ENCODE results near the gene FAM120B. TPM values are rescaled to one million over a fixed set of nuclear protein-coding genes. Genes with fewer than 3 reads are reported as not detected.

Gene FAM120B
- total RNA-seq, 4 donors from 2014 or later, result 24.6 to 40.3 (median 31.9) TPM

DNA sequence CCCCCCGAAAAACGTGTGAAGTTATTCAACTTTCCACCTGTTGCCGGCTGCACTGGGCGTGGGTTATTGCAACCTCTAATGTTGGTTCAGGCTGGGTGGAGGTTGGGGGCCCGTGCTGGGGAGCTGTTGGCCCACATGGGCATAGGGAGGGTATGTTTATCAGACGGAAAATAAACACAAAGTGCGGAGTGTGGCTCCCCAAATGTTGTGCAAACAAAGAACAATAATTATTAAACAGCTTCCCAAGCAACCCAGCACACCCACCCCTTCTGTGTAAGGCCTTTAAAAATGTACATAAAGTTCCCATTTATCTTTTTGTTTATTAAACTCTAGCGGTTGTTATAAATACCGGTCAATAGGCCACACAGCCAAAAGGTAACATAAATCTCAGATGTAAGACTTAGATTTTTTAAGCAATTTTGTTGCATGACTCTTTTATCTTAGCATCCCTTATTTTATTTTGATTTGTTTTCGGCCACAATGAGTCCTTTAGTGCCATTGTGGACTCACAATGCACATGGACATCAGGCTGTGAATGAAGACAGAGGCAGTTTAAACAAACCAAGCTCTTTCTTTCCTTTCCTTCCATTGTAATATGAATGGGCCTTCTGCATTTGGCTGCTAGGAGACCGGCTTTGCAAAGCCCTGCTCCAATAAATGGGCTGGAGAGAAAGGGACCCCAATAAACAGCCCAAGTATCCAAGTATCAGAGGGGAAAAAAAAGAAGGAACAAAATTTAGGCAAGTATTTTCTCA lies 8.8 kb upstream of the FAM120B start:
- 72 to 76% methylated on average over 5 to 6 of the region's 11 CpGs for WGBS, 2 donors (ENCODE audit: low coverage in 1 of 2)
- no peak overlapping the region for H3K4me3 ChIP-seq
- H3K27ac ChIP-seq, result no peak overlapping the region
- ATAC-seq, result no peak
- no peak for TF ChIP-seq POLR2A (IDR thresholded peaks at IDR 0.05)
- no peak for TF ChIP-seq EP300 (IDR thresholded peaks at IDR 0.05)
- TF ChIP-seq, protein P1, sequence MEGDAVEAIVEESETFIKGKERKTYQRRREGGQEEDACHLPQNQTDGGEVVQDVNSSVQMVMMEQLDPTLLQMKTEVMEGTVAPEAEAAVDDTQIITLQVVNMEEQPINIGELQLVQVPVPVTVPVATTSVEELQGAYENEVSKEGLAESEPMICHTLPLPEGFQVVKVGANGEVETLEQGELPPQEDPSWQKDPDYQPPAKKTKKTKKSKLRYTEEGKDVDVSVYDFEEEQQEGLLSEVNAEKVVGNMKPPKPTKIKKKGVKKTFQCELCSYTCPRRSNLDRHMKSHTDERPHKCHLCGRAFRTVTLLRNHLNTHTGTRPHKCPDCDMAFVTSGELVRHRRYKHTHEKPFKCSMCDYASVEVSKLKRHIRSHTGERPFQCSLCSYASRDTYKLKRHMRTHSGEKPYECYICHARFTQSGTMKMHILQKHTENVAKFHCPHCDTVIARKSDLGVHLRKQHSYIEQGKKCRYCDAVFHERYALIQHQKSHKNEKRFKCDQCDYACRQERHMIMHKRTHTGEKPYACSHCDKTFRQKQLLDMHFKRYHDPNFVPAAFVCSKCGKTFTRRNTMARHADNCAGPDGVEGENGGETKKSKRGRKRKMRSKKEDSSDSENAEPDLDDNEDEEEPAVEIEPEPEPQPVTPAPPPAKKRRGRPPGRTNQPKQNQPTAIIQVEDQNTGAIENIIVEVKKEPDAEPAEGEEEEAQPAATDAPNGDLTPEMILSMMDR (IDR thresholded peaks at IDR 0.05), result no peak
- TF ChIP-seq POLR2AphosphoS5 (IDR thresholded peaks at IDR 0.05), result no peak
- peaks cover 62% of the 10 kb centered on the region for H3K27me3 ChIP-seq
- no peaks in the 10 kb centered on the region for H3K36me3 ChIP-seq
- H3K9me3 ChIP-seq, result no peaks in the 10 kb centered on the region
- peaks cover 4 to 42% (median 24%) of the 10 kb centered on the region in 3 donors for H3K4me1 ChIP-seq

GRCh38 chr6:170298688-170299087 lies 7.9 kb upstream of the FAM120B start:
- Histone ChIP-seq H3K9me3 (no peaks in the 10 kb centered on the region), H3K36me3 (no peaks in the 10 kb centered on the region), H3K27me3 (peaks cover 53% of the 10 kb centered on the region), H3K4me3 (no peak overlapping the region), H3K27ac (no peak overlapping the region), H3K4me1 (peaks cover 4 to 33% (median 21%) of the 10 kb centered on the region in 3 donors)
- TF ChIP-seq, protein P1 (IDR thresholded peaks at IDR 0.05), result no peak
- TF ChIP-seq POLR2A (IDR thresholded peaks at IDR 0.05), result no peak
- no peak for TF ChIP-seq EP300 (IDR thresholded peaks at IDR 0.05)
- no peak for TF ChIP-seq POLR2AphosphoS5 (IDR thresholded peaks at IDR 0.05)
- no CpG with 5 or more reads among the region's 1 CpG for WGBS, 2 donors (ENCODE audit: low coverage in 1 of 2)
- no peak for ATAC-seq

GRCh38 chr6:170301184-170301583 lies 5.4 kb upstream of the FAM120B start:
- whole genome bisulfite sequencing, 2 donors (ENCODE audit: low coverage in 1 of 2), result 100% methylated on average over 1 of the region's 1 CpG; no CpG with 5 or more reads in 1 of the 2 donors
- no peak for TF ChIP-seq POLR2A (IDR thresholded peaks at IDR 0.05)
- TF ChIP-seq, protein P1 (IDR thresholded peaks at IDR 0.05), result no peak
- no peak for TF ChIP-seq POLR2AphosphoS5 (IDR thresholded peaks at IDR 0.05)
- TF ChIP-seq EP300 (IDR thresholded peaks at IDR 0.05), result no peak
- no peak overlapping the region for H3K27ac ChIP-seq
- no peaks in the 10 kb centered on the region for H3K36me3 ChIP-seq
- H3K9me3 ChIP-seq, result no peaks in the 10 kb centered on the region
- H3K4me1 ChIP-seq, result peaks cover 0 to 24% (median 9%) of the 10 kb centered on the region in 3 donors
- no peak overlapping the region for H3K4me3 ChIP-seq
- H3K27me3 ChIP-seq, result peaks cover 28% of the 10 kb centered on the region
- ATAC-seq, result no peak

- H3K4me1 ChIP-seq, result peaks cover 9 to 48% (median 12%) of the 10 kb centered on the region in 3 donors
- no peaks in the 10 kb centered on the region for H3K27me3 ChIP-seq
- WGBS, 2 donors (ENCODE audit: low coverage in 1 of 2), result 25 to 63% methylated on average over 2 to 5 of the region's 29 CpGs
- H3K9me3 ChIP-seq, result no peaks in the 10 kb centered on the region
- H3K4me3 ChIP-seq, result peak overlapping the region; percentile 88 to 97
- peak; percentile 29 for ATAC-seq
- H3K36me3 ChIP-seq, result peaks cover 0 to under 1% of the 10 kb centered on the region in 2 donors
- TF ChIP-seq EP300 (IDR thresholded peaks at IDR 0.05), result no peak
- TF ChIP-seq POLR2AphosphoS5 (IDR thresholded peaks at IDR 0.05), result no peak
- TF ChIP-seq POLR2A (IDR thresholded peaks at IDR 0.05), result no peak
- TF ChIP-seq, protein P1 (IDR thresholded peaks at IDR 0.05), result no peak
- H3K27ac ChIP-seq, result peak overlapping the region in 3 of 4 donors; percentile 90 to 96 (median 91)
Observed at GRCh38 chr6:170305805-170306323, 694 bp upstream of the FAM120B start.

All from gastroesophageal sphincter (tissue), 4 donors.